Measurements from ENCODE around the gene NDFIP2.

GRCh38 chr13:79566118-79566517 lies 85.2 kb downstream of the NDFIP2 start:
- TF ChIP-seq CTCF (IDR thresholded peaks at IDR 0.05) (no peak), POLR2A (IDR thresholded peaks at IDR 0.05) (no peak)
